Erythroblast (primary cell): Measurements from ENCODE around the gene ARL5C.

Source experiments
- GATA1 ChIP-seq: IDR thresholded peaks from 2 replicates; pipeline ENCODE4 v1.6.1; 2011; ENCODE audit warnings: low read depth, mild to moderate bottlenecking, control low read depth, low read length, moderate library complexity
- POLR2A ChIP-seq: IDR thresholded peaks from 2 replicates; pipeline ENCODE4 v1.6.1; 2011; ENCODE audit warnings: mild to moderate bottlenecking, low read length

DNA sequence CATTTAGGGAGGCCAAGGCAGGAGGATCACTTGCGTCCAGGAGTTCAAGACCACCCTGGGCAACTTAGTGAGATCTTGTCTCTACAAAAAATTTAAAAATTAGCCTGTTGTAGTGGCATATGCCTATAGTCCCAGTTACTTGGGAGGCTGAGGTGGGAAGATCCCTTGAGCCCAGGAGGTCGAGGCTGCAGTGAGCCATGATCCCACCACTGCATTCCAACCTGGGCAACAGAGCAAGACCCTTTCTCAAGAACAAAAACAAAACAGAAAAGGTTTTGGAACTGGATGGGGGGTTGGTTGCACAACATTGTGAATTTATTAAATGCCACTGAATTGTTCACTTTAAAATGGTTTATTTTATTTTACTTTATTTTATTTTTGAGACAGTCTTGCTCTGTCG, 35.8 kb downstream of the ARL5C start:
- TF ChIP-seq POLR2A (no peak), GATA1 (no peak)
